Left renal pelvis (tissue), 4 donors: ENCODE data around the gene RALGPS1. TPM values are rescaled to one million over a fixed set of nuclear protein-coding genes. Genes with fewer than 3 reads are reported as not detected.

ENCODE experiments used
- DNase-seq, 4 donors: peaks; one replicate each; pipeline ENCODE4 v3.0.0-alpha.2; 2013; ENCODE audit warnings: low read depth in 4 of 4, low spot score in 3 of 4
- polyA plus RNA-seq, 4 donors: library from polyadenylated mRNA; unstranded; fragments of 120-200 nt; gene quantifications; one replicate each; pipeline ENCODE4 v1.2.1, GENCODE V29; 2013; ENCODE audit not compliant: insufficient read length in 4 of 4

Gene RALGPS1
- polyA plus RNA-seq, 4 donors, result 9.2 to 27.6 (median 24.5) TPM

GRCh38 chr9:126953041-126953809 lies 38.6 kb downstream of the RALGPS1 start:
- no peak for DNase-seq

DNA sequence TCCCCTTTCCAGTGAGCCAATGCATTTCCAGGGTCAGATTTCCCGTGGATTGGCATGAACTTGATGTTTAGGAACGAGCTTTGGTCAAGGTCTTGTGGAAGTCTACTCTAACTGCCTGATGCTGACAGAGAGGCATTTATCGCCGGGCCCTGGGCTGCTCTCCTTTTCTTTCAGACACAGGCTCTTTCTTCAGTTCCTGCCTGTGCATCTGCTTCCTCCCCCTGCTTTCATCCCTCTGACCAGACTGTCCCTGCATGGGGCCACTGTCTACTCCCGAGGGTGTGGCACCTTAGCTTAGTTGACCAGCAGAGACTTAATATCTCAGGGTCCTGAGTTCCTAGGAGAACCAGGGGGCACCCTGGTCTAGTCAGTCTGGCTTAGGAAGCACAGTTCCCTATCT lies 41.2 kb downstream of the RALGPS1 start:
- no peak for DNase-seq

DNA sequence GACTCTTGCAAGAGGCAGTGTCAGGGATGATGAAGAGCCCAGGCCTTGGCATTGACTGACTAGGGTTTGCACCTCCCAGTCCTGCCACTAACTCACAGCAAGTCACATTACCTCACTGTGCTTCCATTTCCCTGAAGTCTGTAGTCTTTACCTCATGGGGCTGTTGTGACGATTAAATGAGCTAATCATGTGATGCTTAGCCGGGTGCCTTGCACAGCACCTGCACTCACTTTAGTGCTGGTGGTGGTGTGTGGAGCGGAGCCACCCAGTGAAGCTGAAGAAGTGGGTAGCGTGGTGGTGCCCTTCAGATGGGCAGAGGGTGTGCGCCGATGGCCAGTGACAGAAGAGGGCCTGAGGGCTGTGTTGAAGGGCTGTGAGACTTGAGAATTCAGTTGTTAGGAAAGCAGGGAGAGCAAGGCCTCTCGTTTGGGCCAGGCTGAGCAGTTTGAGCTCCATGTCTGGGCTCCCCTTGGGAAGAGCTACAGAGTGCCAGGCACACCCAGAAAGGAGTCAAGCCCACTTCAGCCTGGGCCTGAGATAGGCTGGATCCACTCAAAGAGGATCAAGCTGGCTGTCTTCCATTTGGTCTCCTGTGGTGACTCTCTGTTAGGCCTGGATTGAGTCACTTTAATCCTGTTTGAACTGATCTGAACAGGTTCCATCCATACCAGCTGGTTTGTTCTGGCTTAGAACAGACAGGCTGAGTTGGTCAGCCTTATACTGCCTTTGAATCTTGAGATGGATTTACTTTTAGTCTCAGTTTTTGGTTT lies 42.5 kb downstream of the RALGPS1 start:
- no peak for DNase-seq

- no peak for DNase-seq
Observed at GRCh38 chr9:126957687-126958053, 43.1 kb downstream of the RALGPS1 start.

- DNase-seq, result no peak
Observed at GRCh38 chr9:126959336-126959735, 44.8 kb downstream of the RALGPS1 start.

GRCh38 chr9:126959917-126960316 lies 45.3 kb downstream of the RALGPS1 start:
- no peak for DNase-seq

GRCh38 chr9:126962336-126962735 lies 47.8 kb downstream of the RALGPS1 start:
- DNase-seq, result no peak

- DNase-seq, result no peak
Observed at GRCh38 chr9:126965077-126965476, 50.5 kb downstream of the RALGPS1 start.

DNA sequence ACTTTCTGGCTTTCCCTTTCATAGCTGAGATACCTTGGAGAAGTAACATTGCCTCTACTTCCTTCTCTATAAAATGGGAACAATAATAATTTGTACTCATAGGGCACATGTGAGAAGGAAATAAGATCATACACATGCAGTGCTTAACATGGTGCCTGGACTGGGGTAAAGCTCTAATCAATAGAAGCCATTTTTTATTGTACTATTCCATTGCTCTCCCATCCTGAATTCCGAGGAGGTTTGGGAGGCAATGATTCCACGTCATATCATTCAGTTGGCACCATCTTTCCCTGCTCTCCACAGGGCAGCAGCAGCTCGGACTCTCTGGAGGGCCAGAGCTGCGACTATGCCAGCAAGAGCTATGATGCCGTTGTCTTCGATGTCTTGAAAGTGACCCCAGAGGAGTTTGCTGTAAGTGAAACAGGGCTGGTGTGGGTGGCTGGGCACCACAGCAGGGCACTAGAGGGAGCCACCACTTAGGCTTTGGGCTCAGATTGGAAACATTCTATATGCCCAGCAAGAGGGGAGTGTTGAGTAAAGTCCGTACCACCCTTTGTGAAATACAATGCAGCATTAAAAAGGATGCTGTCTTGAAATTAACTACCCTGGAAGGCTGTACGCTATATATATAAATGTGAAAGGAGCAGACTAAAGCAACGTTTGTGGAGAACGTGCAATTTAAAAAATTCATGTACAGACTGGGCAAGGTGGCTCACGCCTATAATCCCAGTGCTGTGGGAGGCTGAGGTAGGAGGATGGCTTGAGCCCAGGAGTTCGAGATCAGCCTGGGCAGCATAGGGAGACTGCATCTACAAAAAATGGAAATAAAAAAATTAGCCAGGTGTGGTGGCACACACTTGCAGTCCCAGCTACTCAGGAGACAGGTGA lies 51.2 kb downstream of the RALGPS1 start:
- DNase-seq, result no peak

DNA sequence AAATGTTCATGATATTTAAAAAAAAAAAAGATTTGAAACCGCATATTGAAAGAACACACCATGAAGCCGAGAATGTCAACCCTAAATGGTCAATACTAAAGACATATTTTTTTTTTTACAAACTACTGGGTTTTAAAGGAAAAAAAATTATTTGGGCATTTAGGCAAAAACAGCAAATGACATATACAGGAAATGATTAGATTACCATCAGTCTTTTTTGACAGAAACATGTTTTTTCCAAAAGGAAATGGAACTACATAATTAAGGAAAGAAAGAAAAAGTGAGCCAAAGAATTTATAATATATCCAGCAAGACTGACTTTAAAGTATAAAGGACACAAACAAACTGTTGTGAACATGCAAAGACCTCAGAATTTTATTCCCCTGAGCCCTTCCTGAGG lies 56.7 kb downstream of the RALGPS1 start:
- no peak for DNase-seq

- DNase-seq, result no peak
Observed at GRCh38 chr9:126973651-126974529, 59.3 kb downstream of the RALGPS1 start.

DNA sequence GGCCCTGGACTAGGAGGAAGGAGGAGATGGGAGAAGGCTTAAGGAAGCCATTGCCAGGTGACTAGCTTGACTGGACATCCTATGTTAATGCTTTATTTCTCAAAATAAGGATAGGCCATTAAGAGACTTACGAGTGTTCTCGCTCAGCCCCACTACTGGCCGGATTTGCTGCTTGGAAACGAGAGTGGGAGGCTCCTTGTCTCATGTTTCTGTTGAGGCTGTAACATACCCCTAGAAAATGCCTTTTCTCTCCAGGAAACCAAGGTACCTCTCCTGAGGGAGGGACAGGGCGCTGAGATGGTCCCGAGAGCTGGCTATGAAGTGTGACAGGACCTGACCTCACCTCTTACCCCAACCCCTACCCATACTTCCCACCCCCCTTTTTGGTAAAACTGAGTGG lies 60.0 kb downstream of the RALGPS1 start:
- no peak for DNase-seq

GRCh38 chr9:126975327-126976220 lies 61.0 kb downstream of the RALGPS1 start:
- no peak for DNase-seq

DNA sequence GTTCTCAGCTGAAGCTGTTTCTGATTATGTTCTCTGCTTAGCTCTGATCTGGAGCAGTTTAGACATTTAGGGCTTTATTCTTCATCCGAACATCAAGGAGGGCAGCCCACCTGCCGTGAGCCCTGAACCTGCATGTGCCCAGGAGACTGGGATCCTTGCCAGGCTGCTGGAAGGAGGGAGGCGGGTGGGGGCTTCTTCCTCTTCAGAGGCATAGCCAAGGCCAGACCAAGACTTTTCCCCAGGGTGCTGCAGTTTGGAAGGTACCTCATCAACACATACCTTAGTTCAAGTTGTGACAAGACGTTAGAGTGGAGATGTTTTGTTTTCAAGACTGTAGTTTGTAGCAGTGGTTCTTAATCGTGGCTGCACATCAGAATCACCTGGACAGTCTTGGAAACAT lies 64.9 kb downstream of the RALGPS1 start:
- DNase-seq, result no peak

DNA sequence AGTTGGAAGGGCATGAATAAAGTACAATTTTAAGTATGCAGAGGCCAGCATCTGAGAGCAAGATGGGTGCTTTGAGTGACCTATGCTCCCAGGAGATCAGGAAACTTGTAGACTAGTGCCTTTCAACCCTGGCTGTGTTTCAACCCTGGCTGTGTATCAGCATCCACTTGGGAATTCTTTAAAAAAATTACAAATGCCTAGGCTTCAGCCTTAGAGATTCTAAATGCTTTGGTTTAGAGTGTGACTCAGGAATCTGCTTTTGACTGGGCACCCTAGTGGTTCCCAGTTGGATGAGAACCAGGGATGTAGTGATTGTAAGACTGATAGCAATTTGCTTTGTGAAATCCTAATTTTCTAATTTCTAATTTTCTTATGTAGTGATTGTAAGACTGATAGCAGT lies 65.6 kb downstream of the RALGPS1 start:
- no peak for DNase-seq

GRCh38 chr9:126981218-126981617 lies 66.6 kb downstream of the RALGPS1 start:
- no peak for DNase-seq

GRCh38 chr9:126982215-126983002 lies 67.8 kb downstream of the RALGPS1 start:
- no peak for DNase-seq

DNA sequence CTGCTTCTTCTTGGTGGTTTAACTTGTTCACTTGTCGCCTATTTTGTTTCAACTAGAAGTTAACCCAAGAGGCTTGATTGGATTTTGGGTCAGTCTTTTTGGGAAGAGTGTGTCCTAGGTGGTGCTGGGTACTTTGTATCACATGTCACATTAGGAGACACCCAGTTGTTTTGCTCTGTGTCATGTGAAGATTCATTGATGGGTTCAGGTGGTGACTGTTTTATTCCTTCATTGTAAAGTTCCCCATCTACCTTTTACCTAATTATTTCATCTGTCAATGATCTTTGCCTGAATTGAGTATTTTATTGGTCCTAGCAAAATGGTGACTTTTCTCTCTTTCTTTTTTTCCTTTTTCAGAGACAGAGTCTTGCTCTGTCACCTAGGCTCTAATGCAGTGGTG lies 69.2 kb downstream of the RALGPS1 start:
- no peak for DNase-seq
